ENCODE results near the gene RECK.

The RECK gene

DNA sequence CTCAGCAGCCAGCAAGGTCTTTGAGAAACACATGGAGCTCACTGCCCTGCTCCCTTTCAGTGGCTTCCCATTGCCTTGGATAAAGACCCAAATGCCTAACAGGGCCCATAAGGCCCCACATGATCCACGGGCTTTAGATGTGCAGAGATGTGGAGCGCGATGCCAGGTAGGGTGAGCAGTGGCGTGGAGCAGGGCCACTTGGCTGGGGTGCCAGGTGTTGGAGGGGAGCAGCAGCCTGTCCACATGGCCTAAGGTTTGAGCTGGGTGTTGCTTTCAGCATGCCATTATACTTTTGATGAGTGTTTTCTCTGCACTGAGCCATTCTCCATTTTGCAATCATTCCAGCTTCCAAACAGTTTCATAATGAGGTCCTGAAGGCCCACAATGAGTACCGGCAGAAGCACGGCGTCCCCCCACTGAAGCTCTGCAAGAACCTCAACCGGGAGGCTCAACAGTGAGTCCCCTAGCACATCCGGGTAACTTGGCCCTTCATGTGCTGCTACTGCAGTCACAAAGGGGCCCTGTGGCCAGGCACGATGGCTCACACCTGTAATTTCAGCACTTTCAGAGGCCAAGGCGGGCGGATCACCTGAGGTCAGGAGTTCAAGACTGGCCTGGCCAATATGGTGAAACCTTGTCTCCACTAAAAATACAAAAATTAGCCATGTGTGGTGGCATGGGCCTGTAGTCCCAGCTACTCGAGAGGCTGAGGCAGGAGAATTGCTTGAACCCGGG lies 110.9 kb downstream of the RECK start:
- no peak overlapping the region for H3K27ac ChIP-seq (ENCODE audit: poor library complexity, severe bottlenecking)
- no peaks in the 10 kb centered on the region for H3K36me3 ChIP-seq (ENCODE audit: low read depth)
- H3K9me3 ChIP-seq (ENCODE audit: severe bottlenecking) = no peaks in the 10 kb centered on the region

GRCh38 chr9:36148311-36149051 lies 111.8 kb downstream of the RECK start:
- Histone ChIP-seq H3K27me3 (ENCODE audit: insufficient read depth, poor library complexity, severe bottlenecking) (no peaks in the 10 kb centered on the region), H3K4me3 (ENCODE audit: severe bottlenecking) (no peak overlapping the region), H3K27ac (ENCODE audit: poor library complexity, severe bottlenecking) (peak overlapping the region; percentile 21), H3K4me1 (ENCODE audit: insufficient read depth, poor library complexity, severe bottlenecking) (peaks cover 21% of the 10 kb centered on the region), H3K9me3 (ENCODE audit: severe bottlenecking) (no peaks in the 10 kb centered on the region), H3K36me3 (ENCODE audit: low read depth) (no peaks in the 10 kb centered on the region)
- ATAC-seq (ENCODE audit: low read depth) = peak; percentile 83
- DNase-seq (ENCODE audit: low spot score) = peak; percentile 91
- TF ChIP-seq, protein P1, sequence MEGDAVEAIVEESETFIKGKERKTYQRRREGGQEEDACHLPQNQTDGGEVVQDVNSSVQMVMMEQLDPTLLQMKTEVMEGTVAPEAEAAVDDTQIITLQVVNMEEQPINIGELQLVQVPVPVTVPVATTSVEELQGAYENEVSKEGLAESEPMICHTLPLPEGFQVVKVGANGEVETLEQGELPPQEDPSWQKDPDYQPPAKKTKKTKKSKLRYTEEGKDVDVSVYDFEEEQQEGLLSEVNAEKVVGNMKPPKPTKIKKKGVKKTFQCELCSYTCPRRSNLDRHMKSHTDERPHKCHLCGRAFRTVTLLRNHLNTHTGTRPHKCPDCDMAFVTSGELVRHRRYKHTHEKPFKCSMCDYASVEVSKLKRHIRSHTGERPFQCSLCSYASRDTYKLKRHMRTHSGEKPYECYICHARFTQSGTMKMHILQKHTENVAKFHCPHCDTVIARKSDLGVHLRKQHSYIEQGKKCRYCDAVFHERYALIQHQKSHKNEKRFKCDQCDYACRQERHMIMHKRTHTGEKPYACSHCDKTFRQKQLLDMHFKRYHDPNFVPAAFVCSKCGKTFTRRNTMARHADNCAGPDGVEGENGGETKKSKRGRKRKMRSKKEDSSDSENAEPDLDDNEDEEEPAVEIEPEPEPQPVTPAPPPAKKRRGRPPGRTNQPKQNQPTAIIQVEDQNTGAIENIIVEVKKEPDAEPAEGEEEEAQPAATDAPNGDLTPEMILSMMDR (IDR thresholded peaks at IDR 0.05; ENCODE audit: poor library complexity, severe bottlenecking) = no peak

More for the DNA sequence above, 110.9 kb downstream of the RECK start:
- TF ChIP-seq, protein P1 (IDR thresholded peaks at IDR 0.05; ENCODE audit: poor library complexity, severe bottlenecking) = no peak
- Histone ChIP-seq H3K4me3 (ENCODE audit: severe bottlenecking) (no peak overlapping the region), H3K4me1 (ENCODE audit: insufficient read depth, poor library complexity, severe bottlenecking) (peaks cover 21% of the 10 kb centered on the region), H3K27me3 (ENCODE audit: insufficient read depth, poor library complexity, severe bottlenecking) (no peaks in the 10 kb centered on the region)
- no peak for DNase-seq (ENCODE audit: low spot score)
- no peak for ATAC-seq (ENCODE audit: low read depth)

DNA sequence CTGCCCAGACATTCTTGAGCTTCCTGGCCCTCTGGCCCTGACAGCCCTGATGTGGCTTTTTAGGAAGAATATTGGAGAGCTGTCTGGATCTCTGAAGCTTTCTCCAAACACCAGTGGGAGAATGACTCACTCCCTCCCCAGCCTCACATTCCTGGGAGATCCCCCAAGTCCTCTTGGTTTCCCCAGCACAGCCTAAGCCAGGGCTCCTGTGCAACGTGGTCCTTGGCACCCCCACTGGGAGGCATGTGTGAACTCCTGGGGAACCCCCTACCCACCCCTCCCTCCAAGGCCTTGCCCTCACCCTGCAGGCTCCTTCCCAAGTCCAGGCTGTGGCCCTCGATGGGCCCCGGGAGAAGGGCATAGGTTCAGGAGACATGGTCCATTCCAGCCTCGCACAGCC lies 112.5 kb downstream of the RECK start:
- Histone ChIP-seq H3K36me3 (ENCODE audit: low read depth) (no peaks in the 10 kb centered on the region), H3K4me3 (ENCODE audit: severe bottlenecking) (no peak overlapping the region), H3K4me1 (ENCODE audit: insufficient read depth, poor library complexity, severe bottlenecking) (peaks cover 23% of the 10 kb centered on the region), H3K27ac (ENCODE audit: poor library complexity, severe bottlenecking) (peak overlapping the region; percentile 21), H3K9me3 (ENCODE audit: severe bottlenecking) (no peaks in the 10 kb centered on the region), H3K27me3 (ENCODE audit: insufficient read depth, poor library complexity, severe bottlenecking) (no peaks in the 10 kb centered on the region)
- DNase-seq (ENCODE audit: low spot score) (no peak), ATAC-seq (ENCODE audit: low read depth) (peak; percentile 60)
- TF ChIP-seq, protein P1 (IDR thresholded peaks at IDR 0.05; ENCODE audit: poor library complexity, severe bottlenecking) = no peak

DNA sequence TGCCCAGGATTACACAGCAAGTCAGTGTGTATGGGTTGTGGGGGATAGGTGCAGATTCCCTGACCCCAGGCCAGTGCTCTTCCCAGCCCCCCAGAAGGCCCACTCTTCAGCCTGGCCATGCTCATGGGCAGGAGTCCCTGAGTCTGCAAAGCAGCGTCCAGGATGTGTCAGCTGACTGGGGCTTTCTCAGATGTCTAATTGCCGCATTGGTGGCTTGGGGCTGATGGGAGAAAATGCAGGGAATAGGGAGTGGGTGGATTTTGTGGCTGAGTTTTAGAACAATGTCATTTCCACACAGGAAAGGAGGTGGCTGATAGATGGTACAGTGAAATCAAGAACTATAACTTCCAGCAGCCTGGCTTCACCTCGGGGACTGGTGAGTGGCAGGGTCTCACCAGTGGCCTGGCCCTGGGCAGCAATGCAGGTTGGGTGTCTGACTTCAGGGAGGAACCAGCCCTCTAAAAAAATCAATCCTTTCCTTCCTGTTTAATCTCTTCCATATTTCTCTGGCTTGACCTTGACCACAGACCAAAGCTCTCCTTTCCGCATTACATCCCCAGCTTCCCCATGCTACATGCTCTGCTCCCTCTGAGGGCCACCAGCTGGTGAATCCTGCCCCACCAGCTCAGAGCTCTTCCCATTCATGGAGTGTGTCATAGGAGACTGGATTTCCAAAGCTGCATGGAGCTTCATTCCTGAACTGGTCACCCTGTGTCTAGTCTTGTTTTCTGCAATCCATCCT lies 114.0 kb downstream of the RECK start:
- no peaks in the 10 kb centered on the region for H3K9me3 ChIP-seq (ENCODE audit: severe bottlenecking)
- peaks cover 29% of the 10 kb centered on the region for H3K4me1 ChIP-seq (ENCODE audit: insufficient read depth, poor library complexity, severe bottlenecking)
- no peaks in the 10 kb centered on the region for H3K27me3 ChIP-seq (ENCODE audit: insufficient read depth, poor library complexity, severe bottlenecking)
- H3K27ac ChIP-seq (ENCODE audit: poor library complexity, severe bottlenecking) = no peak overlapping the region
- TF ChIP-seq, protein P1 (IDR thresholded peaks at IDR 0.05; ENCODE audit: poor library complexity, severe bottlenecking) = no peak
- no peak overlapping the region for H3K4me3 ChIP-seq (ENCODE audit: severe bottlenecking)
- DNase-seq (ENCODE audit: low spot score) (no peak), ATAC-seq (ENCODE audit: low read depth) (no peak)
- H3K36me3 ChIP-seq (ENCODE audit: low read depth) = no peaks in the 10 kb centered on the region
